ENCODE data around the gene RALY. TPM values are rescaled to one million over a fixed set of nuclear protein-coding genes. Genes with fewer than 3 reads are reported as not detected.

Gene RALY
- polyA plus RNA-seq, 1 donor from 2014 or later: 221 TPM

DNA sequence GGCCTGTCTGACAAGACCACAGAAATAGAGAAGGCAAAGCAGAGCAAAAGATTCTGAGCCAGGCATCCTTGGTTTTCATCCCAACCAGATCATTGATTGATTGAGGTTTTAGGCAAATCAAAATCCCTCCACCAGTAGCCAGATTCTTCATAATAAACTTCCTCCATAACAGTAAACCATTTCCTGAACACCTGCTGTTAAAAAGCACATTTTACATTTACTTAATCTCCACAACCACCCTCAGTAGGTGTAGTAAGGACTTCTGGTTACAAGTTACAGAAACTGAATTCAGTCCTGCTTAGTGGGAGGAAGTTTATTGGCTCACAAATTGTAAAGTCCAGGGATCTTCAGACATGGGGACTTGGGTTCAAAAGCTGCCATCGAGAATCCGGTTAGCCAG is 90.1 kb downstream of the RALY start:
- Histone ChIP-seq H3K4me2 (ENCODE audit: low read length) (no peak overlapping the region), H3K9ac (ENCODE audit: low read length) (no peak overlapping the region), H3K27me3 (ENCODE audit: insufficient read depth, low read depth, low read length) (no peaks in the 10 kb centered on the region), H3K36me3 (ENCODE audit: insufficient read depth, low read length) (peaks cover 4% of the 10 kb centered on the region), H3K4me3 (ENCODE audit: low read length) (no peak overlapping the region), H3K9me3 (ENCODE audit: low read length) (no peaks in the 10 kb centered on the region), H3K79me2 (replicated peaks; ENCODE audit: insufficient read depth, low read length) (no peaks in the 10 kb centered on the region), H4K20me1 (ENCODE audit: insufficient read depth) (no peaks in the 10 kb centered on the region), H3K27ac (ENCODE audit: low read length) (no peak overlapping the region), H3K9me2 (ENCODE audit: insufficient read depth, low read length) (no peaks in the 10 kb centered on the region), H2AFZ (ENCODE audit: low read depth, low read length) (no peak overlapping the region), H3F3A (ENCODE audit: insufficient read depth, low read length, poor library complexity, severe bottlenecking) (no peaks in the 10 kb centered on the region)
- TF ChIP-seq, protein P1, sequence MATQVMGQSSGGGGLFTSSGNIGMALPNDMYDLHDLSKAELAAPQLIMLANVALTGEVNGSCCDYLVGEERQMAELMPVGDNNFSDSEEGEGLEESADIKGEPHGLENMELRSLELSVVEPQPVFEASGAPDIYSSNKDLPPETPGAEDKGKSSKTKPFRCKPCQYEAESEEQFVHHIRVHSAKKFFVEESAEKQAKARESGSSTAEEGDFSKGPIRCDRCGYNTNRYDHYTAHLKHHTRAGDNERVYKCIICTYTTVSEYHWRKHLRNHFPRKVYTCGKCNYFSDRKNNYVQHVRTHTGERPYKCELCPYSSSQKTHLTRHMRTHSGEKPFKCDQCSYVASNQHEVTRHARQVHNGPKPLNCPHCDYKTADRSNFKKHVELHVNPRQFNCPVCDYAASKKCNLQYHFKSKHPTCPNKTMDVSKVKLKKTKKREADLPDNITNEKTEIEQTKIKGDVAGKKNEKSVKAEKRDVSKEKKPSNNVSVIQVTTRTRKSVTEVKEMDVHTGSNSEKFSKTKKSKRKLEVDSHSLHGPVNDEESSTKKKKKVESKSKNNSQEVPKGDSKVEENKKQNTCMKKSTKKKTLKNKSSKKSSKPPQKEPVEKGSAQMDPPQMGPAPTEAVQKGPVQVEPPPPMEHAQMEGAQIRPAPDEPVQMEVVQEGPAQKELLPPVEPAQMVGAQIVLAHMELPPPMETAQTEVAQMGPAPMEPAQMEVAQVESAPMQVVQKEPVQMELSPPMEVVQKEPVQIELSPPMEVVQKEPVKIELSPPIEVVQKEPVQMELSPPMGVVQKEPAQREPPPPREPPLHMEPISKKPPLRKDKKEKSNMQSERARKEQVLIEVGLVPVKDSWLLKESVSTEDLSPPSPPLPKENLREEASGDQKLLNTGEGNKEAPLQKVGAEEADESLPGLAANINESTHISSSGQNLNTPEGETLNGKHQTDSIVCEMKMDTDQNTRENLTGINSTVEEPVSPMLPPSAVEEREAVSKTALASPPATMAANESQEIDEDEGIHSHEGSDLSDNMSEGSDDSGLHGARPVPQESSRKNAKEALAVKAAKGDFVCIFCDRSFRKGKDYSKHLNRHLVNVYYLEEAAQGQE (IDR thresholded peaks at IDR 0.05; ENCODE audit: borderline replicate concordance): no peak
- TF ChIP-seq RAD21 (conservative IDR thresholded peaks at IDR 0.05) (no peak), EP300 (conservative IDR thresholded peaks at IDR 0.05; ENCODE audit: poor library complexity, severe bottlenecking) (no peak), SMC3 (conservative IDR thresholded peaks at IDR 0.05; ENCODE audit: poor library complexity) (no peak), TAF1 (IDR thresholded peaks at IDR 0.05; ENCODE audit: low read depth) (no peak), EZH2 (IDR thresholded peaks at IDR 0.05; ENCODE audit: borderline replicate concordance, insufficient read depth, low read length, poor library complexity, severe bottlenecking) (no peak), POLR2AphosphoS5 (IDR thresholded peaks at IDR 0.05) (no peak), MXI1 (conservative IDR thresholded peaks at IDR 0.05; ENCODE audit: poor library complexity, severe bottlenecking) (no peak)
- TF ChIP-seq, protein P2, sequence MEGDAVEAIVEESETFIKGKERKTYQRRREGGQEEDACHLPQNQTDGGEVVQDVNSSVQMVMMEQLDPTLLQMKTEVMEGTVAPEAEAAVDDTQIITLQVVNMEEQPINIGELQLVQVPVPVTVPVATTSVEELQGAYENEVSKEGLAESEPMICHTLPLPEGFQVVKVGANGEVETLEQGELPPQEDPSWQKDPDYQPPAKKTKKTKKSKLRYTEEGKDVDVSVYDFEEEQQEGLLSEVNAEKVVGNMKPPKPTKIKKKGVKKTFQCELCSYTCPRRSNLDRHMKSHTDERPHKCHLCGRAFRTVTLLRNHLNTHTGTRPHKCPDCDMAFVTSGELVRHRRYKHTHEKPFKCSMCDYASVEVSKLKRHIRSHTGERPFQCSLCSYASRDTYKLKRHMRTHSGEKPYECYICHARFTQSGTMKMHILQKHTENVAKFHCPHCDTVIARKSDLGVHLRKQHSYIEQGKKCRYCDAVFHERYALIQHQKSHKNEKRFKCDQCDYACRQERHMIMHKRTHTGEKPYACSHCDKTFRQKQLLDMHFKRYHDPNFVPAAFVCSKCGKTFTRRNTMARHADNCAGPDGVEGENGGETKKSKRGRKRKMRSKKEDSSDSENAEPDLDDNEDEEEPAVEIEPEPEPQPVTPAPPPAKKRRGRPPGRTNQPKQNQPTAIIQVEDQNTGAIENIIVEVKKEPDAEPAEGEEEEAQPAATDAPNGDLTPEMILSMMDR (IDR thresholded peaks at IDR 0.05; ENCODE audit: poor library complexity, severe bottlenecking): no peak

DNA sequence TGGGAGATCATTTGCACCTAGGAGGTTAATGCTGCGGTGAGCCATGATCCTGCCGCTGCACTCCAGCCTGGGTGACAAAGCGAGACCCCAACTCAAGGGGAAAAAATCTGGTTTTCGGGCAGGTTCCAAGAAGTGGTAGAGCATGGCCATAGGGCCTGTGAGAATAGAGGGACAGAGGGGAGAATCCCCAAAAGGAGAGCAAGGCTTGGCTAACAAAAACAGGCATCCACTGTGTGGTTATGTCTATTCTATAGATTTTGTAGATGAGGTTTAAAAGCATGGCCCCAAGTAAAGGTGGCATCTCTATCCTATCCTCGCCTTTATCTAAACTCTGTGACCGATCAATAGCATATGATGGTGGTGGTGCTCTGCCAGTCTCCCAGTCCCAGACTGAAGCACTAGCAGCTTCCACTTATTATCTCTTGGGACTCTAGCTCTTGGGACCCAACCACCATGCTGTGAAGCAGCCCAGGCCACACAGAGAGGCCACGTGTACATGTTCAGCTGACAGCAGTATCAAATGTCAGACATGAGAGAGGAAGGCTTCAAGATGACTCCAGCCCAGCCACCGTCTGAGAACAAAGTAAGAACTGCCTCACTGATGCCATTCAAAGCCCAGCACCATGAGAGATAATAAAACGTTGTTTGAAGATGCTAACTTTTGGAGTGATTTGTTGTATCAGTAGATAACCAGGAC is 90.7 kb downstream of the RALY start:
- H3K4me3 ChIP-seq (ENCODE audit: low read length): no peak overlapping the region
- H3K9ac ChIP-seq (ENCODE audit: low read length): no peak overlapping the region
- H3K4me2 ChIP-seq (ENCODE audit: low read length): no peak overlapping the region
- TF ChIP-seq SMC3 (conservative IDR thresholded peaks at IDR 0.05; ENCODE audit: poor library complexity): no peak
- no peak for TF ChIP-seq TAF1 (IDR thresholded peaks at IDR 0.05; ENCODE audit: low read depth)
- TF ChIP-seq POLR2AphosphoS5 (IDR thresholded peaks at IDR 0.05): no peak
- TF ChIP-seq, protein P1 (IDR thresholded peaks at IDR 0.05; ENCODE audit: borderline replicate concordance): no peak
- no peak for TF ChIP-seq MXI1 (conservative IDR thresholded peaks at IDR 0.05; ENCODE audit: poor library complexity, severe bottlenecking)
- TF ChIP-seq RAD21 (conservative IDR thresholded peaks at IDR 0.05): no peak
- no peak overlapping the region for H3K27ac ChIP-seq (ENCODE audit: low read length)
- no peak overlapping the region for H2AFZ ChIP-seq (ENCODE audit: low read depth, low read length)
- H3K79me2 ChIP-seq (replicated peaks; ENCODE audit: insufficient read depth, low read length): no peaks in the 10 kb centered on the region
- H3K9me2 ChIP-seq (ENCODE audit: insufficient read depth, low read length): no peaks in the 10 kb centered on the region
- peaks cover 4% of the 10 kb centered on the region for H3K36me3 ChIP-seq (ENCODE audit: insufficient read depth, low read length)
- no peaks in the 10 kb centered on the region for H3K27me3 ChIP-seq (ENCODE audit: insufficient read depth, low read depth, low read length)
- no peaks in the 10 kb centered on the region for H3K9me3 ChIP-seq (ENCODE audit: low read length)
- no peaks in the 10 kb centered on the region for H3F3A ChIP-seq (ENCODE audit: insufficient read depth, low read length, poor library complexity, severe bottlenecking)
- H4K20me1 ChIP-seq (ENCODE audit: insufficient read depth): no peaks in the 10 kb centered on the region
